Keratinocyte (primary cell): ENCODE measurements around the gene GDPD1. TPM values are rescaled to one million over a fixed set of nuclear protein-coding genes. Genes with fewer than 3 reads are reported as not detected.

Experiments
- DNase-seq: peaks from one replicate; pipeline ENCODE4 v3.0.0-alpha.2; 2011; ENCODE audit warnings: low read depth, missing footprints, low spot score
- FAIRE-seq: peaks from 2 replicates; lab custom pipeline; 2011; peaks lifted over from hg19 to GRCh38; lab: Jason Lieb, UNC
- H2AFZ ChIP-seq: 2 replicates; pipeline ENCODE4 v1.6.0; 2012; ENCODE audit warnings: low read length, control low read depth, inconsistent platforms; ENCODE audit not compliant: control insufficient read depth
- H3K27ac ChIP-seq: 2 replicates; pipeline ENCODE4 v1.5.1; 2011; ENCODE audit warnings: low read length; ENCODE audit not compliant: control insufficient read depth, insufficient read depth
- H3K27me3 ChIP-seq: 3 replicates; pipeline ENCODE4 v1.6.0; 2011; ENCODE audit warnings: low read length; ENCODE audit not compliant: control insufficient read depth, insufficient read depth; ENCODE audit errors: extremely low read depth
- H3K36me3 ChIP-seq, 2 experiments: 2 replicates in 1 of 2; 3 replicates in 1 of 2; pipeline ENCODE4 v1.5.1; 2011; ENCODE audit warnings: low read length in 2 of 2, mild to moderate bottlenecking in 1 of 2; ENCODE audit not compliant: control insufficient read depth in 2 of 2, insufficient read depth in 2 of 2; ENCODE audit errors: extremely low read depth in 1 of 2
- H3K4me1 ChIP-seq: 3 replicates; pipeline ENCODE4 v1.5.1; 2011; ENCODE audit warnings: low read length; ENCODE audit not compliant: control insufficient read depth, insufficient read depth; ENCODE audit errors: extremely low read depth
- H3K4me2 ChIP-seq: 3 replicates; pipeline ENCODE4 v1.6.0; 2011; ENCODE audit warnings: low read depth, low read length; ENCODE audit not compliant: control insufficient read depth, insufficient read depth; ENCODE audit errors: extremely low read depth
- H3K4me3 ChIP-seq, 3 experiments: fragments of 200-600 bp in 1 of 3; sonication (generic) in 1 of 3; 2 replicates in 2 of 3; 3 replicates in 1 of 3; pipeline ENCODE4 v1.5.1; 2011 to 2016; ENCODE audit warnings: low read length in 3 of 3, mild to moderate bottlenecking in 3 of 3, control low read depth in 2 of 3, inconsistent platforms in 1 of 3, low read depth in 1 of 3, mixed read lengths in 1 of 3, mixed run types in 1 of 3, moderate library complexity in 1 of 3; ENCODE audit not compliant: control insufficient read depth in 2 of 3, insufficient read depth in 2 of 3; ENCODE audit errors: extremely low read depth in 1 of 3
- H3K79me2 ChIP-seq: 2 replicates; pipeline ENCODE4 v1.6.0; 2012; ENCODE audit warnings: low read length; ENCODE audit not compliant: control insufficient read depth, insufficient read depth
- H3K9ac ChIP-seq: 3 replicates; pipeline ENCODE4 v1.6.0; 2011; ENCODE audit warnings: low read length; ENCODE audit not compliant: control insufficient read depth, insufficient read depth; ENCODE audit errors: extremely low read depth
- H3K9me1 ChIP-seq: 3 replicates; pipeline ENCODE4 v1.6.0; 2011; ENCODE audit warnings: low read length; ENCODE audit not compliant: control insufficient read depth, insufficient read depth; ENCODE audit errors: extremely low read depth
- H3K9me3 ChIP-seq: 2 replicates; pipeline ENCODE4 v1.5.1; 2012; ENCODE audit warnings: low read depth, low read length; ENCODE audit not compliant: control insufficient read depth
- H4K20me1 ChIP-seq: 3 replicates; pipeline ENCODE4 v1.6.0; 2011; ENCODE audit warnings: low read length; ENCODE audit not compliant: control insufficient read depth, insufficient read depth; ENCODE audit errors: extremely low read depth
- CTCF ChIP-seq, 3 experiments: IDR thresholded peaks in 1 of 3; conservative IDR thresholded peaks in 1 of 3; optimal IDR thresholded peaks in 1 of 3; 2 replicates in 2 of 3; 3 replicates in 1 of 3; pipeline versions ENCODE3 to v1.5.1; 2011; ENCODE audit warnings: low read length in 3 of 3, mild to moderate bottlenecking in 3 of 3, moderate library complexity in 2 of 3, control low read depth in 1 of 3, inconsistent platforms in 1 of 3; ENCODE audit not compliant: insufficient read depth in 2 of 3; ENCODE audit errors: extremely low read depth in 1 of 3
- EZH2 ChIP-seq: IDR thresholded peaks from one replicate; pipeline ENCODE4 v1.6.1; 2012; ENCODE audit warnings: inconsistent platforms, mild to moderate bottlenecking, low read length, moderate library complexity
- dilution Hi-C: fragments of 300-500 bp; cut with MboI; formaldehyde crosslinking; loops from one replicate; pipeline ENCODE4 v1.7.0; 2020; ENCODE audit warnings: low sequenced_read_pairs; ENCODE audit not compliant: extremely low pct_ligation_motif_present
- polyA plus RNA-seq, 5 experiments: library from polyadenylated mRNA; depleted of rRNA in 3 of 5; stranded (reverse) in 3 of 5; stranded (forward) in 1 of 5; unstranded in 1 of 5; fragments of >200 nt; gene quantifications; 1 replicate in 1 of 5; 2 replicates in 3 of 5; 3 replicates in 1 of 5; pipeline versions ENCODE4 v1.2.1 to v1.2.3, GENCODE V29; 2011 to 2012; ENCODE audit warnings: missing spikeins in 2 of 5, low read depth in 1 of 5, low replicate concordance in 1 of 5

The GDPD1 gene
- polyA plus RNA-seq, 1 donor (not counting 4 experiments of a cell fraction or from before 2014, with no cell fraction given) = 3.3 TPM

- no peaks in the 10 kb centered on the region for H3K27me3 ChIP-seq
- no peak overlapping the region for H3K4me3 ChIP-seq
- no peaks in the 10 kb centered on the region for H4K20me1 ChIP-seq
- DNase-seq (no peak), FAIRE-seq (no peak)
- no peak overlapping the region for H3K27ac ChIP-seq
- no peaks in the 10 kb centered on the region for H3K36me3 ChIP-seq
- H3K9me1 ChIP-seq = no peaks in the 10 kb centered on the region
- TF ChIP-seq EZH2 (no peak), CTCF (optimal IDR thresholded peaks at IDR 0.05 in 1 of 3, IDR thresholded peaks at IDR 0.05 in 1 of 3, conservative IDR thresholded peaks at IDR 0.05 in 1 of 3; ENCODE audit: extremely low read depth in 1 of 3, insufficient read depth in 2 of 3, low read length in 3 of 3) (no peak)
- dilution Hi-C loops = no loop called here
- H3K4me2 ChIP-seq = no peak overlapping the region
- H3K79me2 ChIP-seq = no peaks in the 10 kb centered on the region
- H3K9me3 ChIP-seq = no peaks in the 10 kb centered on the region
- no peaks in the 10 kb centered on the region for H3K4me1 ChIP-seq
- H2AFZ ChIP-seq = no peak overlapping the region
- no peak overlapping the region for H3K9ac ChIP-seq
These were observed 47.5 kb downstream of the GDPD1 start for GRCh38 chr17:59267776-59268175.

DNA sequence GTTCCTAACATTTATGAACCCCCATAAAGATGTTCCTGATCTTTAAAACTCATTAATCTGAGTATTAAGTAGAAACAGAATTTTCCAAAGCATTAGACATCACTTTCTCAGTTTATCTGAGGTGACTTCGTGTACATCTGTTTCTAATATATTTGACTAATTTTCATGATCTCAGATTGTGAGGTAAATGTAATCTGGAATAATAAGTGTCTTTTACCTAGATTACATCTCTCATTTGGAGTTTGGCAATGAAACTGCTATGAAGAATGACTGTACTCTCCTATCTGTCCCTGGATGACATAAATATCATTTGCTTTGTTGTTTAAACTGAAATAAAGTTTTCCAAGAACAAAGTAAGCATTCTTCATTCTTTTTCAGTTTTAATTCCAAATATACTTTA is 55.3 kb downstream of the GDPD1 start:
- no peak for TF ChIP-seq EZH2
- no peak for TF ChIP-seq CTCF (optimal IDR thresholded peaks at IDR 0.05 in 1 of 3, IDR thresholded peaks at IDR 0.05 in 1 of 3, conservative IDR thresholded peaks at IDR 0.05 in 1 of 3; ENCODE audit: extremely low read depth in 1 of 3, insufficient read depth in 2 of 3, low read length in 3 of 3)
- Histone ChIP-seq H3K79me2 (no peaks in the 10 kb centered on the region), H3K4me2 (no peak overlapping the region), H3K9ac (no peak overlapping the region), H3K4me1 (no peaks in the 10 kb centered on the region), H3K36me3 (no peaks in the 10 kb centered on the region), H2AFZ (no peak overlapping the region), H3K27me3 (no peaks in the 10 kb centered on the region), H3K4me3 (no peak overlapping the region), H3K9me3 (no peaks in the 10 kb centered on the region), H3K27ac (no peak overlapping the region), H4K20me1 (no peaks in the 10 kb centered on the region), H3K9me1 (no peaks in the 10 kb centered on the region)
- DNase-seq = no peak
- dilution Hi-C loops = no loop called here
- no peak for FAIRE-seq
